ENCODE measurements around the gene PES1. TPM values are rescaled to one million over a fixed set of nuclear protein-coding genes. Genes with fewer than 3 reads are reported as not detected.
"Not testable (repeated sequence)": the region's sequence is repeated elsewhere in the genome, so short reads cannot be mapped to it uniquely, and the experiment has no call there.

The PES1 gene
- polyA plus RNA-seq, 3 donors from 2014 or later = 25.8 to 41.9 (median 34.5) TPM

DNA sequence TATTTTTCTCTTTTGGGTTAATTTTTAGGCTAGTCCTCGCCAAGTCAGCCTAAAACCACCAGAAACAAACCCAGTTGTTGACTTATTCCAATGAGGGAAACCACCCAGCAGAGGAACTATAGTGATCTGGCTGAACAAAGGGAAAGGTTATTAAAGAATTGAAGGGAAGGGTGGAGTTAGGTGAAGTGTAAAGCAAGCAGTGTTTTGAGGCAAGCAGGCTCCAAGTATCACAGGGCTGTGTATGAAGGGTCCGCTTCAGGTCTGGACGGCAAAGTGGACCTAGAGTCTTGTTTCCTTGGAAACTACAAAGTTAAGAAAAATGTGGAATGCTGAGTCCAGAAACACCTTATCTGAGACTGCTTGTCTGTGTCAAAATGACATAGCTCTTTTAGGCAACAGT is 12.1 kb upstream of the PES1 start:
- Mint-ChIP-seq H3K27ac (peak overlapping the region in 1 of 6 donors; percentile 11), H3K4me3 (no peak overlapping the region), H3K9me3 (no peaks in the 10 kb centered on the region), H3K4me1 (peaks cover 19 to 24% of the 10 kb centered on the region in 2 donors), H3K36me3 (no peaks in the 10 kb centered on the region), H3K27me3 (ENCODE audit: low read depth in 3 of 3) (peaks cover 0 to 3% (median 2%) of the 10 kb centered on the region in 3 donors)
- DNase-seq = no peak

DNA sequence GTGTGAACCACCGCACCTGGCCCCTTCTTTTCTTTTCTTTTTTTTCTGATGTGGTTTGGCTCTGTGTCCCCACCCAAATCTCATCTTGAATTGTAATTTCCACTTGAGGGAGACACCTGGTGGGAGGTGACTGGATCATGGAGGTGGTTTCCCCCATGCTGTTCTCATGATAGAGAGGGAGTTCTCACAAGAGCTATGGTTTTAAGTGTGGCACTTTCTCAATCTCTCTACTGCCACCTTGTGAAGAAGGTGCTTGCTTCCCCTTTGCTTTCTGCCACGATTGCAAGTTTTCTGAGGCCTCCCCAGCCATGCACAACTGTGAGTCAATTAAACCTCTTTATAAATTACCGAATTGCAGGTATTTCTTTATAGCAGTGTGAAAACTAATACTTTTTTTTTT is 10.3 kb upstream of the PES1 start:
- Mint-ChIP-seq H3K4me3 (no peak overlapping the region), H3K36me3 (no peaks in the 10 kb centered on the region), H3K27ac (no peak overlapping the region), H3K27me3 (ENCODE audit: low read depth in 3 of 3) (peaks cover 0 to 2% (median 0%) of the 10 kb centered on the region in 3 donors), H3K9me3 (no peaks in the 10 kb centered on the region), H3K4me1 (peaks cover 14 to 17% of the 10 kb centered on the region in 2 donors)
- no peak for DNase-seq

DNA sequence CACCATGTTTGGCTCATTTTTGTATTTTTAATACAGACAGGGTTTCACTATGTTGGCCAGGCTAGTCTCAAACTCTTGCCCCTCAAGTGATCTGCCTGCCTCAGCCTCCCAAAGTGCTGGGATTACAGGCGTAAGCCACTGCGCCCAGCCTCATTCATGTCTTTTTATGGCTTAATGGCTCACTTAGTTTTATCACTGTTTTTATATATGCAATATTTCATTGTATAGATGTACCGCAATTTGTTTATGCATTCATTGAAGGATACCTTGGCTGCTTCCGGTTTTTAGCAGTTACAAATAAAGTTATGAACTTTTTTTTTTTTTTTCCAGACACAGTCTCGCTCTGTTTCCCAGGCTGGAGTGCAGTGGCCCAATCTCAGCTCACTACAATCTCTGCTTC is 9.8 kb upstream of the PES1 start:
- Mint-ChIP-seq H3K36me3 (no peaks in the 10 kb centered on the region), H3K9me3 (no peaks in the 10 kb centered on the region), H3K4me1 (peaks cover 10 to 12% of the 10 kb centered on the region in 2 donors), H3K27me3 (ENCODE audit: low read depth in 3 of 3) (peaks cover 0 to 2% (median 0%) of the 10 kb centered on the region in 3 donors), H3K27ac (no peak overlapping the region), H3K4me3 (no peak overlapping the region)
- DNase-seq = no peak

DNA sequence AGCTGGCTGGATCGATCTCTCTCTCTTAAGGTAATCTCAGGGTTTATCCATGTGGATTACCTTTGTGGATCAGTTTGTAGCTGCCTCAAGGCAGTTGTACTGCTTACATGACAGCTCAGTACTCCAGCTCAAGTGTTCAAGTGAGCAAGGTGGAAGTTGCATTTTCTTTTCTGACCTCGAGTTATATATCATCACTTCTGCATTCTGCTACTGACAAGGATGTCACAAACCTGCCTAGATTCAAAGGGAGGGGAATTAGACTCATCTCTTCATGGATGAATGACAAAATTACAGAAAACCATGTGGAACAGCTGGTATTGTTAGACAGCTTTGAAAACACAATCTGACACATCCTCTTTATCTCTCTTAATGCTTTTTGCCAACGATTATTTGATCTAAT is 9.2 kb upstream of the PES1 start:
- H3K4me3 Mint-ChIP-seq = no peak overlapping the region
- no peak overlapping the region for H3K27ac Mint-ChIP-seq
- no peak for DNase-seq
- H3K27me3 Mint-ChIP-seq (ENCODE audit: low read depth in 3 of 3) = peaks cover 0 to 2% (median 0%) of the 10 kb centered on the region in 3 donors
- H3K9me3 Mint-ChIP-seq = no peaks in the 10 kb centered on the region
- peaks cover 5 to 7% of the 10 kb centered on the region in 2 donors for H3K4me1 Mint-ChIP-seq
- H3K36me3 Mint-ChIP-seq = no peaks in the 10 kb centered on the region

DNA sequence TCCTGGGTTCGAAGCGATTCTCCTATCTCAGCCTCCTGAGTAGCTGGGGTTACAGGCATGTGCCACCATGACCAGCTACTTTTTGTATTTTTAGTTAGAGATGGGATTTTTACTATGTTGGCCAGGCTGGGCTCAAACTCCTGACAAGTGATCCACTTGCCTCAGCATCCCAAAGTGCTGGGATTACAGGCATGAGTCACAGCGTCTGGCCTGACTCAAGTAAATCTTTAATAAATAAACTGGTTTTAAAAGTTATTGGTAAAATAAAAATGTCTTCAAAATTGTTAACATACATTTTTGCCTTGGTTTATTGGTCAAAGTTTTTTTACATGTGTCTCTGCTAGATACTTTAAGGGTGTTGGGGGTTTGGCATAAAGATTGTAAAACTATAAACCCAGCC is 7.3 kb upstream of the PES1 start:
- no peaks in the 10 kb centered on the region for H3K4me1 Mint-ChIP-seq
- H3K4me3 Mint-ChIP-seq = no peak overlapping the region
- DNase-seq = no peak
- H3K9me3 Mint-ChIP-seq = no peaks in the 10 kb centered on the region
- H3K27me3 Mint-ChIP-seq (ENCODE audit: low read depth in 3 of 3) = peaks cover 0 to 2% (median 0%) of the 10 kb centered on the region in 3 donors
- no peaks in the 10 kb centered on the region for H3K36me3 Mint-ChIP-seq
- no peak overlapping the region for H3K27ac Mint-ChIP-seq

DNA sequence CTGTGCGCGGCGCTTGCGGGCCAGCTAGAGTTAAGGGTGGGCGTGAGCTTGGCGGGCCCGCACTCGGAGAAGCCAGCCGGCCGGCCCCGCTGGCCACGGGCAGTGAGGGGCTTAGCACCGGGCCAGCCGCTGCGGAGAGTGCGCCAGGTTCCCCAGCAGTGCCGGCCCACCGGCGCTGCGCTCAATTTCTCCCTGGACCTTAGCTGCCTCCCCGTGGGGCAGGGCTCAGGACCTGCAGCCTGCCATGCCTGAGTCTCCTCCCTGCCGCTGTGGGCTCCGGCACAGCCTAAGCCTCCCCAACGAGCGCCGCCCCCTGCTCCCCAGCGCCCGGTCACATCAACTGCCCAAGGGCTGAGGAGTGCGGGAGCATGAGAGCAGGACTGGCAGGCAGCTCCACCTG is 5.2 kb upstream of the PES1 start:
- H3K4me3 Mint-ChIP-seq = no peak overlapping the region
- peaks cover under 1 to 5% (median 4%) of the 10 kb centered on the region in 3 donors for H3K27me3 Mint-ChIP-seq (ENCODE audit: low read depth in 3 of 3)
- no peak overlapping the region for H3K27ac Mint-ChIP-seq
- no peaks in the 10 kb centered on the region for H3K4me1 Mint-ChIP-seq
- no peaks in the 10 kb centered on the region for H3K9me3 Mint-ChIP-seq
- DNase-seq = no peak
- no peaks in the 10 kb centered on the region for H3K36me3 Mint-ChIP-seq

DNA sequence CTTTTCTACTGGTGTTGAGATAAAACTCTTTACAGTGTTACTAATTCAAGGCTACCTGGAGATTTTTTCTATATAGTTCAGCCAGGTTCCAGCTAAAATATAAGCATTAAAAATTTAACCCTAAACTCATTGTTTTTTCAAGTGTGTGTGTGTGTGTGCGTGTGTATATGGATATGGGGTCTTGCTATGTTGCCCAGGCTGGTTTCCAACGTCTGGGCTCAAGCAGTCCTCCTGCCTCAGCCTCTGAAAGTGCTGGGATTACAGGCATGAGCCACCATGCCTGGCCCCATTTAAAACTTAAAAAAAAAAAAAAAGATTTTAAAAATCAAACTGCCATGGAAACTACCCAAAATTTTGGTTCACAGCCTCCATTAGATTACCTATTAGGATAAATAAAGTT is 4.5 kb upstream of the PES1 start:
- Mint-ChIP-seq H3K9me3 (no peaks in the 10 kb centered on the region), H3K4me1 (no peaks in the 10 kb centered on the region), H3K27me3 (ENCODE audit: low read depth in 3 of 3) (peaks cover 0 to 5% (median 4%) of the 10 kb centered on the region in 3 donors), H3K36me3 (no peaks in the 10 kb centered on the region), H3K4me3 (no peak overlapping the region), H3K27ac (no peak overlapping the region)
- DNase-seq = no peak

DNA sequence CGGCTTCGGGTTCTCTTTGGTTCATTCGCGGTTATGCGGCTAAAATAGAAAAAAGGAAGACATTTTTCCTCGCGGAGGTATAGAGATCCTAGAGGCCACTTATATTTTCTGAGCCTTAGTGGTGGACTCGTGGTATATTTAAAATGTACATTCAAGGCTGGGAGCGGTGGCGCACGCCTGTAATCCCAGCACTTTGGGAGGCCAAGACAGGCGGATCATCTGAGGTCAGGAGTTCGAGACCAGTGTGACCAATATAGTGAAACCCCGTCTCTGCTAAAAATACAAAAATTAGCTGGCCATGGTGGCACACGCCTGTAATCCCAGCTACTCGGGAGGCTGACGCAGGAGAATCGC is 627 bp upstream of the PES1 start:
- peaks cover 4 to 10% (median 6%) of the 10 kb centered on the region in 3 donors for H3K36me3 Mint-ChIP-seq
- not testable (repeated sequence) for DNase-seq; H3K4me1 Mint-ChIP-seq; H3K27ac Mint-ChIP-seq; H3K4me3 Mint-ChIP-seq; H3K27me3 Mint-ChIP-seq (ENCODE audit: low read depth in 3 of 3); H3K9me3 Mint-ChIP-seq

DNA sequence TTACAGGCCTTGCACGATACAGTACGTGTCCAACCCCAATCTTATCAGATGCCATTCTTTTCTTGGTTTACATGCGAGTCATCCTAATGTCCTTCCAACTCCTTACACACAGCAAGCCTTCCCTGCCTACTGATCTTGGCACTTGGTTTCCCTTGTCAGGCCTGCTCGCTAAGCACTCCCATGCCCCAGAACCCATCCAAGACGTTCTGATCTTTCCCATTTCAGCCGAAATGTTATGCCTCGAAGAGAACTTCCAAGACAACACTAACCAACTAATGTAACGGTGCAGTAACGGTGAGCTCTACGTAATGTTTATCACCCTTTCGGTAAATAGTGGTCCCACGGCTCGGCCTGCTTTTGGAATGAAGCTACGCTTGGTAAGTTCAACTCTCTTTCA is 521 bp downstream of the PES1 start:
- no peak for DNase-seq
- H3K4me3 Mint-ChIP-seq = no peak overlapping the region
- no peak overlapping the region for H3K27ac Mint-ChIP-seq
- H3K36me3 Mint-ChIP-seq = peaks cover 8 to 19% (median 15%) of the 10 kb centered on the region in 3 donors
- peaks cover 1 to 5% (median 4%) of the 10 kb centered on the region in 3 donors for H3K27me3 Mint-ChIP-seq (ENCODE audit: low read depth in 3 of 3)
- peaks cover 0 to 2% of the 10 kb centered on the region in 2 donors for H3K4me1 Mint-ChIP-seq
- no peaks in the 10 kb centered on the region for H3K9me3 Mint-ChIP-seq

DNA sequence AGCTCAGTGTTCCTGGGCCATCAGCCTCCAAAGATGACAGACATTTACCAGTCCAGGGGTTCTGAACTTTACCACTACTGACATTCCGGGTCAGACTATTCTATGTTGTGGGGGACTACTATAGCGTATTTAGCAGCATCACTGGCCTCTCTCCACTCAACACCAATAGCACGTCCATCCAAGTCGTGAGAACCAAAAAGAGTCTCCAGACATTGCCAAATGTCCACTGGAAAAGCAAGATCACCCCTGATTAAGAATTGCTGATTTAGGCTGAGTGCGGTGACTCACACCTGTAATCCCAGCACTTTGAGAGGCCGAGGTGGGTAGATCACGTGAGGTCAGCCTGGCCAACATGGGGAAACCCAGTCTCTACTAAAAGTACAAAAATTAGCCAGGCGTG is 5.3 kb downstream of the PES1 start:
- Mint-ChIP-seq H3K36me3 (peaks cover 9 to 31% (median 22%) of the 10 kb centered on the region in 3 donors), H3K27ac (no peak overlapping the region), H3K4me3 (no peak overlapping the region), H3K9me3 (no peaks in the 10 kb centered on the region), H3K4me1 (peaks cover 0 to 2% of the 10 kb centered on the region in 2 donors), H3K27me3 (ENCODE audit: low read depth in 3 of 3) (peaks cover 0 to 3% (median 0%) of the 10 kb centered on the region in 3 donors)
- no peak for DNase-seq

DNA sequence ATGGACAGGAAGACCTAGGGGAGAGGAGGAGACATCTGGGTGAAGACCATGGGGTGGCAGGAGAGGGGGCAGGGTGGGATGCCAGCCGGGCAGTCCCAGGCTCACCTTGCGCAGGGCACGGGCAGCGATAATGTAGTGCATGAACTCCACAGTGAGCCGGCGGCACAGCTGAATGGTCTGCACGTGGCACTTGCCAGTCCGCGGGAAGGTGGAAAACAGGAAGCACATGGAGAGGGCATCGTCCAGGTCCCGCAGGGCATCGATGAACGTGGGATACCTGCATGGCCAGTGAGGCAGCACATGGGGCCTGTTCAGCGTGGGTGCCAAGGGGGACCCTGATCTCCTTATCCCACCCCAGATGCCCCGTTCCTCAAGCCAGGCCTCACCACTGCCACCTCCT is 7.3 kb downstream of the PES1 start:
- Mint-ChIP-seq H3K27ac (no peak overlapping the region), H3K9me3 (no peaks in the 10 kb centered on the region), H3K4me3 (no peak overlapping the region), H3K27me3 (ENCODE audit: low read depth in 3 of 3) (peaks cover 0 to 3% (median 0%) of the 10 kb centered on the region in 3 donors), H3K36me3 (peaks cover 17 to 49% (median 28%) of the 10 kb centered on the region in 3 donors), H3K4me1 (no peaks in the 10 kb centered on the region)
- no peak for DNase-seq

DNA sequence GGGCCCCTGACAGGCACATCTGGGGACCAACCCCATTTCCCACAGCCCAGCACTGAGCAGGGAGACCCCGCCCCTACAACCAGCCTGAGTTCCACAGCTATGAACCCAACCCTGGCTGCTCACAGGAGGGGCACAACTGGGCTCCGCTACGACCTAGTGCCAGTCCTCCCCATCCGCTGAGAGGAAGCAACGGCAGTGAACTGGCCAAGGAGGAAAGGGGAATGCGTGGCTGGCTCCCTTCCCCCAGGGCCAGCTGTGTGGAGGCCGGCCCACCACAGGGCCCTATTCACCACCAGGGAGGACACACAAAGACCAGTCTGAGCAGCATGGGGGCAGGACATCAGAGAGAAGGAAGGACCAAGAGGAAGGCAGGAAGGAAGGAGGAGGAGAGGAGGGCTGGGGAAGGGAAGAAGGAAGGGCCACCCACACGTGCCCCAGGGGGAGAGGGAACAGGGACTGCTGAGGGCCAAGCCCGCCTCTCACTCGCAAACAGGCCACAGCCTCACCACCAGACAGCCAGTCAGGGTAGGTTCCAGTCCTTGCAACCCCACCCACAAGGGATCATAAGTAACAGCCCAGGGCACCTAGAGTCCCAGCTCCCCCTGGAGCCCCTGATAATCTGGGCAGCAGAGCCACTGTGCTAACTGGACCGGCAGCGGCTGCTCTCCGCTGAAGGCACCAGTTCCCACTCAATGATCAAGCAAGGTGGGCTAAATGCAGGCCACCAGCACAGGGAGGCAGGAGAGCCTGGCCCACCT is 8.7 kb downstream of the PES1 start:
- H3K9me3 Mint-ChIP-seq = no peaks in the 10 kb centered on the region
- H3K4me3 Mint-ChIP-seq = no peak overlapping the region
- no peak for DNase-seq
- peaks cover 14 to 55% (median 32%) of the 10 kb centered on the region in 3 donors for H3K36me3 Mint-ChIP-seq
- no peaks in the 10 kb centered on the region for H3K4me1 Mint-ChIP-seq
- H3K27ac Mint-ChIP-seq = no peak overlapping the region
- peaks cover 0 to 5% (median 0%) of the 10 kb centered on the region in 3 donors for H3K27me3 Mint-ChIP-seq (ENCODE audit: low read depth in 3 of 3)

DNA sequence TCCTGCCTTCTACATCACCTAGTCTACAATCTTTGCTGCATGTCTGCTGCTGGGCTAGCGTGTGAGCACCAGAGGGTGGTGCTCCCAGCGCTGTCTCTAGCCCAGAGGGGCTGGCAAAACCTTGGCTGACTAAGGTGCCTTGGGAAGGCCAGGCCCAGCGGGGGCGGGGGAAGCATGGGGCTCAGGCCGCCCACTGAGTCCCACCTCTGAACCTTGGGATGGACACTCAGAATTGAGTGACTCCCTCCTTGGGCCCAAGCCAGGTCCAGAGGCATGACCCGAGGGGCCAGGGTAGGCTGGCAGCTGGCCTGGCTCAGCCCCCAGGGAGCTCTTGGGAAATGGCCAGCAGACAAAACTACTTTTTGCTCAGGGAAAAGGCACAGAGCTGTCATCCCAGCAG is 9.7 kb downstream of the PES1 start:
- H3K27me3 Mint-ChIP-seq (ENCODE audit: low read depth in 3 of 3) = peaks cover 0 to 5% (median 0%) of the 10 kb centered on the region in 3 donors
- no peaks in the 10 kb centered on the region for H3K4me1 Mint-ChIP-seq
- DNase-seq = no peak
- no peak overlapping the region for H3K27ac Mint-ChIP-seq
- no peaks in the 10 kb centered on the region for H3K9me3 Mint-ChIP-seq
- peaks cover 13 to 58% (median 31%) of the 10 kb centered on the region in 3 donors for H3K36me3 Mint-ChIP-seq
- no peak overlapping the region for H3K4me3 Mint-ChIP-seq

DNA sequence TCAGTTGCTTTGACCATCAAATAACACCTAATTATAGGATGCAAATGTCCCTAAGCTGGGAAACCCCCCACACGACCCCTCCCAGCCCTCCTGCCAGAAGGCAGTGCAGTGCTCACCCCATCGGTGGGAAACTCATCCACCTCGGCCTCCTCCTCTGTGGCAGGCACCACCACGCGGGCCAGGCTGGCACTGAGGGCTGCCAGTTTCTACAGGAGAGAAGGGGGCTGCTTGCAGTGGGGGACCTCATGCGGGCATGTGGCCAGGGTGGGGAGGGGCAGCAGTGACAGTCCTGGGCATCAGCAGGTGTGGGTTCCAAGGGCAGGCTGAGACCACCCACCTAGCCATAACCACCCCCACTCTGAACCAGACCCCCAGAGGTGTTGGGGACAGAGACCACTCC is 10.8 kb downstream of the PES1 start:
- Mint-ChIP-seq H3K4me3 (no peak overlapping the region), H3K4me1 (no peaks in the 10 kb centered on the region), H3K27ac (no peak overlapping the region), H3K36me3 (peaks cover 14 to 60% (median 27%) of the 10 kb centered on the region in 3 donors), H3K9me3 (no peaks in the 10 kb centered on the region), H3K27me3 (ENCODE audit: low read depth in 3 of 3) (peaks cover 0 to 3% (median 2%) of the 10 kb centered on the region in 3 donors)
- DNase-seq = no peak

DNA sequence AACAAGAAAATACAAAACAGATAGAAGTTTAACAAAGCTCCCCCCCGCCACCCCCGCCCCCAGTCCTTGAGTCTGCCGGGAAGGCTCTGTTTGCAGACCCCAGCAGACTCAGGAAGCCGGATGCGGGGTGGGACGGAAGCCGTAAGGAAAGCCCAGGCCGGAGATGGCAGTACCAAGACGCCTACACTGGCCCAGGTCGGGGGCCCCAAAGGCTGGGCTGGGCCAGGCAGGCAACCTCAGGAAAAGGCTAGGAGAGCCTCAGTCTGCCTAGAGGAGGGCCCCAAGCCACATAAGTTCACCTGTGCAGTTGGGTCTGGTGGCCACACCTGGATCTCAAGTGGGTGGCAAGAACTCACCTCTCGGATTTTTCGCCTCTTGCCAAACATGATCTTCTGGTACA is 13.2 kb downstream of the PES1 start:
- Mint-ChIP-seq H3K4me3 (no peak overlapping the region), H3K27ac (no peak overlapping the region), H3K36me3 (peaks cover 18 to 53% (median 23%) of the 10 kb centered on the region in 3 donors), H3K4me1 (peaks cover 0 to 1% of the 10 kb centered on the region in 2 donors), H3K27me3 (ENCODE audit: low read depth in 3 of 3) (peaks cover 0 to 4% (median 3%) of the 10 kb centered on the region in 3 donors), H3K9me3 (no peaks in the 10 kb centered on the region)
- no peak for DNase-seq

Measured in immature natural killer cell (primary cell).